ENCODE results near the gene SOBP.

DNA sequence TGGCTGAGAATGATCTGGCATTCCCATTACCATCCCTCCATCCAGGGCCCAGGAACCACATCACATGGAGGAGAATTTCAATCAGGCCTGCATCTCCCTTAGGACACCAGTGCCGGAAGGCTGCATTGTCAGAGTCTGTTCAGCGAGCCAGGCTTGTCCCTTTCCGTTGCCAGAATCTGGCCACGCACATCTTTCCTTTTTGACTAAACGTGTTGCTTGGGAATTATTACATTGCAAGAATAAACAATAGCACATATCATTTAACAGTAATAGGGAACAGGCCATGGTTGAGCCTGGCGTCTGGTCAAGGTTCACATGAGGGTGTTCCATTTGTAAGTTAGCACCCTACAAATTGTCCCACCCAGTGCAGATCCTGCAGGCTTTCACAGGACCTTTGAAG, 42.8 kb downstream of the SOBP start:
- TF ChIP-seq, protein P1, sequence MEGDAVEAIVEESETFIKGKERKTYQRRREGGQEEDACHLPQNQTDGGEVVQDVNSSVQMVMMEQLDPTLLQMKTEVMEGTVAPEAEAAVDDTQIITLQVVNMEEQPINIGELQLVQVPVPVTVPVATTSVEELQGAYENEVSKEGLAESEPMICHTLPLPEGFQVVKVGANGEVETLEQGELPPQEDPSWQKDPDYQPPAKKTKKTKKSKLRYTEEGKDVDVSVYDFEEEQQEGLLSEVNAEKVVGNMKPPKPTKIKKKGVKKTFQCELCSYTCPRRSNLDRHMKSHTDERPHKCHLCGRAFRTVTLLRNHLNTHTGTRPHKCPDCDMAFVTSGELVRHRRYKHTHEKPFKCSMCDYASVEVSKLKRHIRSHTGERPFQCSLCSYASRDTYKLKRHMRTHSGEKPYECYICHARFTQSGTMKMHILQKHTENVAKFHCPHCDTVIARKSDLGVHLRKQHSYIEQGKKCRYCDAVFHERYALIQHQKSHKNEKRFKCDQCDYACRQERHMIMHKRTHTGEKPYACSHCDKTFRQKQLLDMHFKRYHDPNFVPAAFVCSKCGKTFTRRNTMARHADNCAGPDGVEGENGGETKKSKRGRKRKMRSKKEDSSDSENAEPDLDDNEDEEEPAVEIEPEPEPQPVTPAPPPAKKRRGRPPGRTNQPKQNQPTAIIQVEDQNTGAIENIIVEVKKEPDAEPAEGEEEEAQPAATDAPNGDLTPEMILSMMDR (IDR thresholded peaks at IDR 0.05): no peak
- TF ChIP-seq POLR2A (IDR thresholded peaks at IDR 0.05): no peak
